Endothelial cell of umbilical vein (primary cell): Measurements from ENCODE around the gene C3orf22. TPM values are rescaled to one million over a fixed set of nuclear protein-coding genes. Genes with fewer than 3 reads are reported as not detected.

Experiments used
- BruUV-seq: library from RNA; stranded (reverse); fragments of 400-500 nt; replicated peaks from 2 replicates; lab custom pipeline; 2021; lab: Mats Ljungman, UMichigan
- CTCF ChIA-PET: fragments of 300-600, 350-600 bp; sonication (Branson Sonifier 250); formaldehyde crosslinking; loops from one replicate; lab custom pipeline; 2021; ENCODE audit warnings: antibody characterized with exemption, inconsistent platforms; lab: Charles Lee
- POLR2A ChIA-PET: fragments of 300-600, 350-600 bp; sonication (Branson Sonifier 250); formaldehyde crosslinking; loops from one replicate; lab custom pipeline; 2021; ENCODE audit warnings: antibody characterized with exemption, inconsistent platforms; lab: Charles Lee
- DNase-seq: peaks from one replicate; pipeline ENCODE4 v3.0.0-alpha.2; 2011; ENCODE audit warnings: low read depth, low spot score
- FAIRE-seq: peaks from 2 replicates; lab custom pipeline; 2011; peaks lifted over from hg19 to GRCh38; lab: Jason Lieb, UNC
- H2AFZ ChIP-seq: 2 replicates; pipeline ENCODE4 v1.6.0; 2012; ENCODE audit warnings: low read depth, low read length, control low read depth, inconsistent platforms
- H3K27ac ChIP-seq: 2 replicates; pipeline ENCODE4 v1.5.1; 2011; ENCODE audit warnings: low read depth, mild to moderate bottlenecking, control low read depth, low read length, moderate library complexity; ENCODE audit not compliant: insufficient read depth
- H3K27me3 ChIP-seq, 2 experiments: 2 replicates each; pipeline versions ENCODE4 v1.6.0 to v1.6.1; 2011; ENCODE audit warnings: low read length in 2 of 2, mixed read lengths in 1 of 2; ENCODE audit not compliant: control insufficient read depth in 2 of 2, insufficient read depth in 2 of 2
- H3K36me3 ChIP-seq, 2 experiments: 2 replicates in 1 of 2; 3 replicates in 1 of 2; pipeline ENCODE4 v1.5.1; 2011; ENCODE audit warnings: low read length in 2 of 2, mild to moderate bottlenecking in 1 of 2, moderate library complexity in 1 of 2; ENCODE audit not compliant: control insufficient read depth in 2 of 2, insufficient read depth in 2 of 2; ENCODE audit errors: extremely low read depth in 1 of 2
- H3K4me1 ChIP-seq: 3 replicates; pipeline ENCODE4 v1.5.1; 2011; ENCODE audit warnings: mild to moderate bottlenecking, low read length; ENCODE audit not compliant: control insufficient read depth, insufficient read depth; ENCODE audit errors: extremely low read depth
- H3K4me2 ChIP-seq: 2 replicates; pipeline ENCODE4 v1.6.1; 2011; ENCODE audit warnings: low read length, control low read depth, mixed read lengths; ENCODE audit not compliant: insufficient read depth
- H3K4me3 ChIP-seq, 3 experiments: fragments of 200-600 bp in 1 of 3; sonication (generic), shearing (Covaris generic) in 1 of 3; replicated peaks in 1 of 3; 2 replicates each; pipeline ENCODE4 v1.5.1; 2011 to 2016; ENCODE audit warnings: control low read depth in 3 of 3, low read length in 3 of 3, mild to moderate bottlenecking in 2 of 3, inconsistent platforms in 1 of 3, low read depth in 1 of 3, moderate library complexity in 1 of 3; ENCODE audit not compliant: insufficient read depth in 1 of 3
- H3K79me2 ChIP-seq: 2 replicates; pipeline ENCODE4 v1.6.0; 2012; ENCODE audit warnings: low read length, inconsistent platforms; ENCODE audit not compliant: control insufficient read depth, insufficient read depth
- H3K9ac ChIP-seq: replicated peaks from 2 replicates; pipeline ENCODE3; 2011; ENCODE audit warnings: low read length, control low read depth; ENCODE audit not compliant: insufficient read depth; ENCODE audit errors: extremely low read depth
- H3K9me1 ChIP-seq: replicated peaks from 3 replicates; pipeline ENCODE4 v1.6.0; 2011; ENCODE audit warnings: mild to moderate bottlenecking, low read length; ENCODE audit not compliant: control insufficient read depth, insufficient read depth; ENCODE audit errors: extremely low read depth
- H3K9me3 ChIP-seq: replicated peaks from 2 replicates; pipeline ENCODE4 v1.5.1; 2012; ENCODE audit warnings: low read length, inconsistent platforms; ENCODE audit not compliant: control insufficient read depth, insufficient read depth
- H4K20me1 ChIP-seq: replicated peaks from 2 replicates; pipeline ENCODE3; 2011; ENCODE audit warnings: mild to moderate bottlenecking, low read length; ENCODE audit not compliant: control insufficient read depth, insufficient read depth; ENCODE audit errors: extremely low read depth
- EZH2 ChIP-seq: IDR thresholded peaks from 2 replicates; pipeline ENCODE4 v1.6.1; 2012; ENCODE audit warnings: borderline replicate concordance, low read depth, mild to moderate bottlenecking, moderate library complexity, low read length, inconsistent platforms; ENCODE audit not compliant: severe bottlenecking
- FOS ChIP-seq: IDR thresholded peaks from 2 replicates; pipeline ENCODE4 v1.6.1; 2011; ENCODE audit warnings: mild to moderate bottlenecking, low read length, moderate library complexity, borderline replicate concordance; ENCODE audit not compliant: insufficient read depth
- GATA2 ChIP-seq: IDR thresholded peaks from 2 replicates; pipeline ENCODE4 v1.7.0; 2011; ENCODE audit warnings: low read depth, mild to moderate bottlenecking, moderate library complexity, mixed read lengths, low read length; ENCODE audit not compliant: insufficient read length, insufficient read depth
- JUN ChIP-seq: IDR thresholded peaks from 2 replicates; pipeline ENCODE4 v1.6.1; 2011; ENCODE audit warnings: borderline replicate concordance, low read depth; ENCODE audit not compliant: insufficient read length, insufficient read depth
- MYC ChIP-seq: IDR thresholded peaks from one replicate; pipeline ENCODE4 v1.6.1; 2011; ENCODE audit warnings: mild to moderate bottlenecking, low read depth, low read length
- POLR2A ChIP-seq: IDR thresholded peaks from 2 replicates; pipeline ENCODE4 v1.6.1; 2012; ENCODE audit warnings: low read depth, mild to moderate bottlenecking, control low read depth, low read length
- POLR2AphosphoS5 ChIP-seq: IDR thresholded peaks from 2 replicates; pipeline ENCODE4 v1.6.1; 2012; ENCODE audit warnings: low read depth, mild to moderate bottlenecking, control low read depth, low read length, moderate library complexity; ENCODE audit not compliant: insufficient read depth
- dilution Hi-C: fragments of 300-500 bp; cut with MboI; formaldehyde crosslinking; loops from one replicate; pipeline ENCODE4 v1.15.0; 2019; ENCODE audit warnings: low sequenced_read_pairs; ENCODE audit not compliant: extremely low pct_ligation_motif_present
- intact Hi-C: fragments of 100-400 bp; cut with micrococcal nuclease; formaldehyde crosslinking; loops from one replicate; pipeline ENCODE4 v1.10.0; 2022
- polyA plus RNA-seq, 4 experiments: library from polyadenylated mRNA; depleted of rRNA in 3 of 4; stranded (reverse) in 3 of 4; unstranded in 1 of 4; fragments of >200 nt; gene quantifications; 2 replicates each; pipeline versions ENCODE4 v1.2.1 to v1.2.3, GENCODE V29; 2011 to 2012; ENCODE audit warnings: missing spikeins in 1 of 4
- total RNA-seq: library from RNA; stranded (reverse); gene quantifications from 2 replicates; pipeline ENCODE4 v1.2.3, GENCODE V29; 2021
- TF ChIP-seq, protein P1 (sequence below), 2 donors: IDR thresholded peaks; 1 replicate in 1 of 2; 2 replicates in 1 of 2; pipeline ENCODE4 v1.5.1; 2011; ENCODE audit warnings: low read length in 2 of 2, mild to moderate bottlenecking in 2 of 2, moderate library complexity in 2 of 2, control low read depth in 1 of 2, inconsistent platforms in 1 of 2, low read depth in 1 of 2; ENCODE audit not compliant: insufficient read depth in 1 of 2; ENCODE audit errors: extremely low read depth in 1 of 2
- TF ChIP-seq, protein P2 (sequence below): IDR thresholded peaks from 2 replicates; pipeline ENCODE4 v1.6.1; 2011; ENCODE audit not compliant: insufficient read depth, insufficient read length

Gene C3orf22
- total and polyA plus RNA-seq, 2 donors (not counting 3 experiments of a cell fraction or from before 2014, with no cell fraction given) = not detected

DNA sequence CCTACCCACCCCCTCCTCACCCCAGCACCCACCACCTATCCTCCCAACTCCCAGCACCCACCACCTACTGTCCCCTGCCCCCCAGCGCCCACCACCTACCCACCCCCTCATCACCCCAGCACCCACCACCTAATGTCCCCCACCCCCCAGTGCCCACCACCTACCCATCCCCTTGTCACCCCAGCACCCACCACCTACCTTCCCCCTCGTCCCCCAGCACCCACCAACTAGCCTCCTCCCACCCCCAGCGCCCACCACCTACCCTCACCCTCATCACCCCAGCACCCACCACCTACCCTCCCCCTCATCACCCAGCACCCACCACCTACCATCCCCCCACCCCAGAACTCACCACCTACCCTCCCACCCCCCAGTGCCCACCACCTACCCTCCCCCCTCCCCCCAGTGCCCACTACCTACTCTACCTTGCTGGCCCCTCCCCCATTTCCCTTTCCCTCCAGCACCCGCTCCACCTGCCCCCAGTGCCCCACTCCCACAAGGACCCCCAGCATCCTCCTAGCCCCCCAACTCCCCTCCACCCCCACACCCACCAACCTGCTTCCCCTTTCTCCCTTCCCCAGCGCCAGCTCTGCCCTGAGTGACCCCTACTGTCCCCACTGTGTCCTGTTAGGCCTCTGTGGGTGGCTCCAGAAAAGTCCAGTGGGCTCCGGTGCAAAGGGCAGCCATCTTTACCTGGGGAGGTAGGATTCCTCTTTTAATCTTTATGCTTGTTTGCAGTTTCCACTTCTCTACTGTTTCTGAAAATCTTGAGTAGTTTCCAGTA lies 42.4 kb downstream of the C3orf22 start:
- H3K36me3 ChIP-seq = no peaks in the 10 kb centered on the region
- TF ChIP-seq MYC (no peak), POLR2A (no peak), FOS (no peak), JUN (no peak), GATA2 (no peak), POLR2AphosphoS5 (no peak), EZH2 (no peak)
- TF ChIP-seq, protein P1, sequence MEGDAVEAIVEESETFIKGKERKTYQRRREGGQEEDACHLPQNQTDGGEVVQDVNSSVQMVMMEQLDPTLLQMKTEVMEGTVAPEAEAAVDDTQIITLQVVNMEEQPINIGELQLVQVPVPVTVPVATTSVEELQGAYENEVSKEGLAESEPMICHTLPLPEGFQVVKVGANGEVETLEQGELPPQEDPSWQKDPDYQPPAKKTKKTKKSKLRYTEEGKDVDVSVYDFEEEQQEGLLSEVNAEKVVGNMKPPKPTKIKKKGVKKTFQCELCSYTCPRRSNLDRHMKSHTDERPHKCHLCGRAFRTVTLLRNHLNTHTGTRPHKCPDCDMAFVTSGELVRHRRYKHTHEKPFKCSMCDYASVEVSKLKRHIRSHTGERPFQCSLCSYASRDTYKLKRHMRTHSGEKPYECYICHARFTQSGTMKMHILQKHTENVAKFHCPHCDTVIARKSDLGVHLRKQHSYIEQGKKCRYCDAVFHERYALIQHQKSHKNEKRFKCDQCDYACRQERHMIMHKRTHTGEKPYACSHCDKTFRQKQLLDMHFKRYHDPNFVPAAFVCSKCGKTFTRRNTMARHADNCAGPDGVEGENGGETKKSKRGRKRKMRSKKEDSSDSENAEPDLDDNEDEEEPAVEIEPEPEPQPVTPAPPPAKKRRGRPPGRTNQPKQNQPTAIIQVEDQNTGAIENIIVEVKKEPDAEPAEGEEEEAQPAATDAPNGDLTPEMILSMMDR (IDR thresholded peaks at IDR 0.05; ENCODE audit: extremely low read depth in 1 of 2, insufficient read depth in 1 of 2, low read depth in 1 of 2, low read length in 2 of 2) = no peak
- TF ChIP-seq, protein P2, sequence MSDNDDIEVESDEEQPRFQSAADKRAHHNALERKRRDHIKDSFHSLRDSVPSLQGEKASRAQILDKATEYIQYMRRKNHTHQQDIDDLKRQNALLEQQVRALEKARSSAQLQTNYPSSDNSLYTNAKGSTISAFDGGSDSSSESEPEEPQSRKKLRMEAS = no peak
- H3K27me3 ChIP-seq = no peaks in the 10 kb centered on the region
- H3K9me3 ChIP-seq = no peaks in the 10 kb centered on the region
- H4K20me1 ChIP-seq = no peaks in the 10 kb centered on the region
- DNase-seq (no peak), FAIRE-seq (no peak)
- no peaks in the 10 kb centered on the region for H3K4me1 ChIP-seq
- ChIA-PET CTCF (no interaction called here), POLR2A (no interaction called here)
- BruUV-seq = no TSS peak
- H3K27ac ChIP-seq = no peak overlapping the region
- intact Hi-C loops (no loop called here), dilution Hi-C loops (no loop called here)
- no peak overlapping the region for H2AFZ ChIP-seq
- H3K4me2 ChIP-seq = no peak overlapping the region
- no peaks in the 10 kb centered on the region for H3K79me2 ChIP-seq
- H3K9me1 ChIP-seq = no peaks in the 10 kb centered on the region
- no peak overlapping the region for H3K9ac ChIP-seq
- no peak overlapping the region for H3K4me3 ChIP-seq
